Measurements from ENCODE around the gene HOMER2.

HOMER2 gene

DNA sequence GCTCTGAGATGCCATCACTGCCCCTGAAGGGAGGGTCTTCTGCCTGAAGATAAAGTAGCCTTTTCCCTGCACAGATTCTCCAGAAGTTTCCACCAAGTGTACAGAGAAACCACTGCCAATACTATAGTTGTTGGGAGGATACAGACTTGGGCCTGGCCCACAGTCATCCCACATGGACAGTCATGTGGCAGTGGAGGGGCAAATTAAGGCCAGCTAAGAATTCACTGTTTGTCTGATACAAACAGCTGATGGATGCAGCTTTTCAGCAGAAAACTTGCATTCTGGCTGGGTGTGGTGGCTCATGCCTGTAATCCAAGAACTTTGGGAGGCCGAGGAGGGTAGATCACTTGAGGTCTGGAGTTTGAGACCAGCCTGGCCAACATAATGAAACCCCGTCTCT, 22.1 kb downstream of the HOMER2 start:
- no peaks in the 10 kb centered on the region for H3K4me1 ChIP-seq (ENCODE audit: control insufficient read depth in 1 of 2, insufficient read depth in 1 of 2, low read depth in 1 of 2, low read length in 1 of 2)
- TF ChIP-seq, protein P1, sequence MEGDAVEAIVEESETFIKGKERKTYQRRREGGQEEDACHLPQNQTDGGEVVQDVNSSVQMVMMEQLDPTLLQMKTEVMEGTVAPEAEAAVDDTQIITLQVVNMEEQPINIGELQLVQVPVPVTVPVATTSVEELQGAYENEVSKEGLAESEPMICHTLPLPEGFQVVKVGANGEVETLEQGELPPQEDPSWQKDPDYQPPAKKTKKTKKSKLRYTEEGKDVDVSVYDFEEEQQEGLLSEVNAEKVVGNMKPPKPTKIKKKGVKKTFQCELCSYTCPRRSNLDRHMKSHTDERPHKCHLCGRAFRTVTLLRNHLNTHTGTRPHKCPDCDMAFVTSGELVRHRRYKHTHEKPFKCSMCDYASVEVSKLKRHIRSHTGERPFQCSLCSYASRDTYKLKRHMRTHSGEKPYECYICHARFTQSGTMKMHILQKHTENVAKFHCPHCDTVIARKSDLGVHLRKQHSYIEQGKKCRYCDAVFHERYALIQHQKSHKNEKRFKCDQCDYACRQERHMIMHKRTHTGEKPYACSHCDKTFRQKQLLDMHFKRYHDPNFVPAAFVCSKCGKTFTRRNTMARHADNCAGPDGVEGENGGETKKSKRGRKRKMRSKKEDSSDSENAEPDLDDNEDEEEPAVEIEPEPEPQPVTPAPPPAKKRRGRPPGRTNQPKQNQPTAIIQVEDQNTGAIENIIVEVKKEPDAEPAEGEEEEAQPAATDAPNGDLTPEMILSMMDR (IDR thresholded peaks at IDR 0.05), result no peak
- no peaks in the 10 kb centered on the region for H3K27me3 ChIP-seq
- no peak overlapping the region for H3K27ac ChIP-seq
- H3K9me3 ChIP-seq, result no peaks in the 10 kb centered on the region
- H3K4me3 ChIP-seq (ENCODE audit: low read depth in 1 of 2, low read length in 1 of 2), result no peak overlapping the region
- no peaks in the 10 kb centered on the region for H3K36me3 ChIP-seq

DNA sequence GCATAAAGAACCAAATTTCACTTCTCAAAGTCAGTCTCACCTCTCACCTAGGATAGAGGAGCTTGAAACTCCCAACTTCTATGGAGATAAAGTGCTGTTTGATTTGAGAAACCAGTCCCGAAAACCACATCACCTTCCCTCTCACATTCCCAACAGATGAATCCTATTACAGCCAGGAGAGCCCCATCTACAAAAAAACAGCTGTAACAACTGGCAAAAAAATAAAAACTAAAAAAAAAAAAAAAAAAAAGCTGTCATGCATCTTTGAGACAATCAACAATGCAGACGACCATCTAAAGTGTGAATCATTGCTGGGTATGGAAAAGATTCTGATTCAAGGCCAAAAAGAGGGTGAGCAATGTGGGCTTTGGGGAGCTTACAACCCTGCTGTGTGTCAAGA, 23.8 kb downstream of the HOMER2 start:
- no peak overlapping the region for H3K27ac ChIP-seq
- no peaks in the 10 kb centered on the region for H3K4me1 ChIP-seq (ENCODE audit: control insufficient read depth in 1 of 2, insufficient read depth in 1 of 2, low read depth in 1 of 2, low read length in 1 of 2)
- H3K27me3 ChIP-seq, result no peaks in the 10 kb centered on the region
- TF ChIP-seq, protein P1 (IDR thresholded peaks at IDR 0.05), result no peak
- no peaks in the 10 kb centered on the region for H3K36me3 ChIP-seq
- H3K9me3 ChIP-seq, result no peaks in the 10 kb centered on the region
- H3K4me3 ChIP-seq (ENCODE audit: low read depth in 1 of 2, low read length in 1 of 2), result no peak overlapping the region

DNA sequence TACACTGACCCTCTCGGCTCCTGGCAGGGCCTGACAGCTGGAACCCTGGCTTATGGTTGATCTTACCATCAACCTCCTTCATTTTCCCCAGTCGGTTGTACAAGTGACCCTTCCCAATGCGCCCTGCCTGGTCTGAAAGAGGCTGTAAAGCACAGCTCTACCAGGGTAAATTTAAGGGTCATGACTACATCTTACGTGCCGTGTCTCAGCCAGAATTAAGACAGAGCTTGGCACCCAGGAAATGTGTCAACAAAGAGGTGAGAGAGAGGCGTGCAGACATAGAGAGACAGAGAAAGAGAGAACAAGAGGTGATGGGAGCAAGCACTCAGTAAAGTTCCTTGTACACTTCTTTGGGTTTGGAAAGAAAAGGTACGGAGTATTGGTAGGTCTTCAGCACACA, 28.8 kb downstream of the HOMER2 start:
- Histone ChIP-seq H3K27ac (no peak overlapping the region), H3K9me3 (no peaks in the 10 kb centered on the region), H3K4me3 (ENCODE audit: low read depth in 1 of 2, low read length in 1 of 2) (no peak overlapping the region), H3K27me3 (no peaks in the 10 kb centered on the region), H3K4me1 (ENCODE audit: control insufficient read depth in 1 of 2, insufficient read depth in 1 of 2, low read depth in 1 of 2, low read length in 1 of 2) (no peaks in the 10 kb centered on the region), H3K36me3 (no peaks in the 10 kb centered on the region)
- TF ChIP-seq, protein P1 (IDR thresholded peaks at IDR 0.05), result no peak

DNA sequence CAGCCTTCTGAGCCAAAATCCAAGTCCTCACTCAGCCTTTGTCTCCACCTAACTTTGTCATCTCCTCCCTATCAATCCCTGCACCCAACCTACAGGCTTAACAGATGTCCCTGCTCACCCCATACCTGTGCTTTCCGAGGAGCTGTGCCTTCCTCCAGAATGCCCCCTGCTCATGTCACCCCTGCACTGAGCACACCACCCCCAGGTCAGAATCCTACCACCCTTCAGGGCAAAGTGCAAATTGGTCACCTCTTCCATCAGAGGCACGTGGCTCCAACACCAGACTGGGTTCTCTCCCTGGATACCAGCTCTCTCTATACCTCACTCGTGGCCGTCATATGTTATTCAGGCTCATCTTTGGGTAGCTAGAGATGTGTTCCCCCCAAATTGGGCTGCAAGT, 29.8 kb downstream of the HOMER2 start:
- TF ChIP-seq, protein P1 (IDR thresholded peaks at IDR 0.05), result no peak
- H3K9me3 ChIP-seq, result no peaks in the 10 kb centered on the region
- H3K27ac ChIP-seq, result no peak overlapping the region
- H3K36me3 ChIP-seq, result no peaks in the 10 kb centered on the region
- H3K4me1 ChIP-seq (ENCODE audit: control insufficient read depth in 1 of 2, insufficient read depth in 1 of 2, low read depth in 1 of 2, low read length in 1 of 2), result no peaks in the 10 kb centered on the region
- H3K4me3 ChIP-seq (ENCODE audit: low read depth in 1 of 2, low read length in 1 of 2), result no peak overlapping the region
- H3K27me3 ChIP-seq, result no peaks in the 10 kb centered on the region

DNA sequence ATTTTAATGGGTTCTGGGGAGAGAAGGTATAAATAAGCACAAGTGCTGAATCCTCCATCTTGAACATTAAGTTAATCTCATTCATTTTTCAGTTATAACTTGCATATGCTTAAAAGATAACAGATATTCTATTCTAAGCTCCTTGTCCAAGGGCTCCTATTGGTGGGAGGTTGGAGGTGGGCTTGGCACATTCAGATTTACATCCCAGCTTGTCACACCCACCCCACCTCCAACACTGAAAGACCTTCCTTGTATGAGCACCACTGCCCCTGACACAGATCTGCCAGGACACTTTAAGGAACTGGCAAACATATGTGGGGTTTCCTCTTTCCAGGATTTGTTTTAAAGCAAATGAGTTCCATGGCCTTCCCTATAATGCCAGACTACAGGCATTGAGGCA, 30.6 kb downstream of the HOMER2 start:
- Histone ChIP-seq H3K4me1 (ENCODE audit: control insufficient read depth in 1 of 2, insufficient read depth in 1 of 2, low read depth in 1 of 2, low read length in 1 of 2) (no peaks in the 10 kb centered on the region), H3K36me3 (no peaks in the 10 kb centered on the region), H3K4me3 (ENCODE audit: low read depth in 1 of 2, low read length in 1 of 2) (no peak overlapping the region), H3K27ac (no peak overlapping the region), H3K27me3 (no peaks in the 10 kb centered on the region), H3K9me3 (no peaks in the 10 kb centered on the region)
- TF ChIP-seq, protein P1 (IDR thresholded peaks at IDR 0.05), result no peak

DNA sequence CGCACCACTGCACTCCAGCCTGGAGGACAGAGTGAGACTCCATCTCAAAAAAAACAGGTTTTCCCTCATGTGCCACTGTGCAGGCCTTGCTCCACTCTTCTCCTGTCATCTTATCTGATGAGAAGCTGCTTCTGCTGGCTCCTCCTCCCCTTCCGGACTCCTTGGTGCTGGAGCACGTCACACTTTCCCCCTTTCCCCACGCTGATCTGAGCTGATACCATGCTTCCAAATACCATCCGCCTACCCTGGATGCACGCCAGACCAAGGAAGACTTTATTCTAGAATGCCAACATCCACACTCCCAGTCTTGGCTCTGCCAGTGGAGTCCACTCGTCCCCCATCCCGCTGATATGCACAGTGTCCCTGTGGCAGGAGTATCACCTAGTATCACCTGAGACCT, 31.3 kb downstream of the HOMER2 start:
- Histone ChIP-seq H3K36me3 (no peaks in the 10 kb centered on the region), H3K4me3 (ENCODE audit: low read depth in 1 of 2, low read length in 1 of 2) (no peak overlapping the region), H3K4me1 (ENCODE audit: control insufficient read depth in 1 of 2, insufficient read depth in 1 of 2, low read depth in 1 of 2, low read length in 1 of 2) (no peaks in the 10 kb centered on the region), H3K9me3 (no peaks in the 10 kb centered on the region), H3K27ac (no peak overlapping the region), H3K27me3 (no peaks in the 10 kb centered on the region)
- TF ChIP-seq, protein P1 (IDR thresholded peaks at IDR 0.05), result no peak

Measured in neutrophil (primary cell).